ENCODE measurements around the gene TSPAN5.

Gene TSPAN5

GRCh38 chr4:98642991-98643426 is 15.4 kb downstream of the TSPAN5 start:
- no peak for DNase-seq

- no peak for DNase-seq
These were observed 16.3 kb downstream of the TSPAN5 start for GRCh38 chr4:98641906-98642668.

GRCh38 chr4:98641376-98641775 is 17.0 kb downstream of the TSPAN5 start:
- DNase-seq: no peak

GRCh38 chr4:98639523-98639922 is 18.9 kb downstream of the TSPAN5 start:
- DNase-seq: no peak

GRCh38 chr4:98639108-98639507 is 19.3 kb downstream of the TSPAN5 start:
- no peak for DNase-seq

DNA sequence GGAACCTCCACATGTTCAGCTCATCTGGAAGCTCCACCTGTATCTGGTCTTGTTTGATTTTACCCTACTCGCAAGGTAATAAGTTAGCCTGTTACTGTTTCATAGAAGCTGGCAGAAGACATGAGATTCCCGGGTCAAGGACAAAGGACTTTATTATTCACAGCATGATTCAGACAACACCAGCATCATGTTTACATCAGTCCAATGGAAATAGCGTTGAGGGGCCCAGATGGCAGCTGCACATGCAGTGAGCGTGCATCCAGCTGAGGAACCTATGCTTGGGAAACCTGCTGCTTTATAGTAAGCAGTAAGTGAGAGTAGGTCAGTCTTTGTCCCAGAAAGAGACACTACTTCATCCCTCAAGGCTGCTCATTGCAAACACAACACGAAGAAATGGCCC is 19.8 kb downstream of the TSPAN5 start:
- DNase-seq: peak in 2 of 14 donors; percentile 26 to 31

GRCh38 chr4:98634061-98634460 is 24.4 kb downstream of the TSPAN5 start:
- no peak for DNase-seq

DNA sequence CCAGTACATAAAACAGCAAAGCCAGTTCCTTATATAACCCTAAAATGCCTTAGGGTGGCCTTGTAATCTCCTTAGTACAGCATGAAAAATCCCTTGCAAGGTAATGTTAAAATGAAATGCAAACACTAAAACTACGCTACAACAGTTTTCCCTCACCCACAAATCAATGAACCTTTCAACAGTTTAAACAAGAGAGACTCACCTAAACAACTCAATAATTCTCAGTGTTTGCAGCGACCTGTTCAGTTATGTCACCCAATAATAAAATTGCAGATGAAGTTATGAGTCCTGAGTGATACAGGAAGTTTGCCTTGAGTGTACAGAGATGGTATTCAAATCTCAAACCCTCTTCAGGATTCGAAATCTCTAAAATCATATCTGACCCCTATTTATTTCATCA is 25.3 kb downstream of the TSPAN5 start:
- DNase-seq: no peak

GRCh38 chr4:98632258-98632657 is 26.2 kb downstream of the TSPAN5 start:
- no peak for DNase-seq

DNA sequence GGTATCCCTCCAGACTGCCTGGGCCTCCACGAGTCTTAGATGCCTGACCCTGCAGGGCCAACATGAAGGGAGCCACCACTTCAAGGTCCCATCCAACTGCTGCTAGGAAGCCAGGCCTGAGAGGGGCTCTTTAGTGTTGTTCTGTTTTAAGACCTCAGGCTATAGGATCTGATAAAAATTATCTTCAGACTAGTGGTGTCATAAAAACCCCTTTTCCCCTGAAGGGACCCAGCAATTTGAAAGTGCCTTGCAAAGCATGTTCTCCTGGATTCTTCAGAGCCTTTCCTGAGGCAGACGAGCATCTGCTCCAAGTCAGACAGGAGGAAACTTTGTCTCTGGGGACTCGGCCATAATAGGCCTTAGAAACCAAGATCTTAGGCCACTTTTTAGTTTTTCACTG is 26.9 kb downstream of the TSPAN5 start:
- no peak for DNase-seq

GRCh38 chr4:98630737-98631454 is 27.5 kb downstream of the TSPAN5 start:
- DNase-seq: peak in 1 of 14 donors; percentile 66

- DNase-seq: peak in 1 of 14 donors; percentile 87
These were observed 30.7 kb downstream of the TSPAN5 start for GRCh38 chr4:98627531-98628257.

GRCh38 chr4:98626350-98626749 is 32.1 kb downstream of the TSPAN5 start:
- peak in 2 of 14 donors; percentile 64 to 70 for DNase-seq

GRCh38 chr4:98625920-98626319 is 32.5 kb downstream of the TSPAN5 start:
- no peak for DNase-seq

DNA sequence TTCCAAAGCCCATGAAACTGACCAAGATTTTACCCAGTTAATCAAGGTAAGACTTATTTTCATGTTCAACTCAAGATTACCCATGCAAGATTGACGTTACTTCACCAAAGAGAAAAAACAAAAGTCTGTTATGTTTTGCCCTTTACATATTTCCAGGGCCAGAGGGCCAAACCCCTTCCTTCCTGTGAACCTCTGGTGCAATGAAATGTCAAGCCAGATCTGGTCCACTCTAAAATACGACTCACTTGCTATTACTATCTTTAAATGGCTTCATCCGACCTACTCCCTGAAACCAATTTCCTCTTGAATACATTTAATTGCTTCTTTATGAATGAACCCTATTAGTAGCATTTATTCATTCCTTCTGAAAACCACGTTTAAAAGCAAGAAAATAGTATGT is 33.0 kb downstream of the TSPAN5 start:
- no peak for DNase-seq

DNA sequence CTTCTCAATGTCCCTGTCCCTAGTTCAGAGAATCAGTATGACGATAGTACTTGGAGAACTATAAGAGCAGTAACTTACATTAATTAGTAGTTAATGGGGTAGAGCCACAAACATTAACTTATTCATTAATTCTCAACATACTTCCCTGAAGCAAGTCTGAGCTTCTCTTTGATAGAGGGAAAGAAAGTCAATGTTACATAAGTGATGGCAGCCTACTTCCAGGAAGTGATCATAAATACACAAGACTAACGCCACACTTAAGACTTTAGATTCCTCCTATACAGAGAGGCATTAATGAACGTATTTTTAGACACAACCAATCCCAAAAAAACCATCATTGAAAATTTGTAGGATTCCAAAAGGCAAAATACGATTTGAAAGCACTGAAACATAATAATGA is 33.8 kb downstream of the TSPAN5 start:
- DNase-seq: no peak

- DNase-seq: no peak
These were observed 34.3 kb downstream of the TSPAN5 start for GRCh38 chr4:98624144-98624543.

DNA sequence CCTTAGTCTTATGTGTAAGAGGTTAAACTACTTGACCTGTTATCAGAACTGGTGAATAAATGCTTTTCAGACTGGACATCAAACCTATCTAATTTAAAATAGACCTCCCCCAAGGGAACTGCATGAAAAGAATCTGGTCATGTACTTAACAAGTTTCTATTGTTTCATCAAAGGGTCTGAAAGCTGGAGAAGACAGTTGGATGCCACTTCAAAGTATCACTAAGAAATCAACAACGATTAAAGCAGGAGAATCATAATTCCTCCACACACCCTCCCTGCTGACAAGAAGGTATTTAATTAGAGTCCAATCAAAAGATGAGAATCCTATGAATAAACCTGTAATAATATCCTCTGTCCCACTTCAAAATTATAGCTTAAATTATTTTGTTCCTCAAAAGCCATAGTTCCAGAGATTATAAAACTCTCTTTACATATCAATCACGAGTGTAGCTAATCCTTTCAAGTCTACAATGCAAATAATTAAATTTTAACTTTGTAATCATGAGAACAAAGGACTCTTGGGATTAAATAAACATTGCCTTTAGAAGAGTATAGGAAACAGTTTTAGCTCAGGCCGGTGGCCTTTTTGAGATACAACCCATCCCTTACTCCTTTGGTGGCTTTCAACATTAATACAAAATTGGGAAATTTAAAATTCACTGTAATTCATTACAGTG is 35.1 kb downstream of the TSPAN5 start:
- no peak for DNase-seq

DNA sequence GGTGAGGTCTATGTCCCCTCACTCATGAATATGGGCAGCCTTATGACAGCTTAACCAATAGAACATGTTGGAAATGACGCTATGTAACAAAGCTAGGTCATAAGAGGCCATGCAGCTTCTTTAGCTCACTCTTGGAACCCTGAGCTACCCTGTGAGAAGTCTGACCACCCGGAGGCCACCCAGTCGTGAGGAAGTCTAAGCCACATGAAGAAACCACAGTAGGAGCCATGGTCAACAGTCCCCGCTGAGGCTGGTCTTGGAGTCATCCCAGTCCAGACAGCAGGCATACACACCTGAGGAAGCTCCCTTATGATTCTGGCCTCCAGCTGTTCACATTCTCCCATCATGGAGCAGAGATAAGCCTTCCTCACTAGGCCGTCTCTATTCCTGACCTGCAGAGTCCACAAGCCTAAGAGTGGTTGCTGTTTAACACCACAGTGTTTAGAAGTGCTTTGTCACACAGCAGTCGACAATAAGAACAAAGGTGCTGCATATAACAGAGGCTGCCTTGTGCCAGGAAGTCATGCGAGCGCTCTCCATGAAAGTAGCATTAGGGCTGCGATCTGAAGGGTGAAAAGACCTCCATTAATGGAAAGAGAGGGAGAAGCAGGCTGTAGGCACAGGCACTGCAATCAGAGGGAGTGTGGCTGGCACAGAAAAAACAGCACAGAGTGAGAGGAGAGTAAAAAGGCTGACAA is 38.2 kb downstream of the TSPAN5 start:
- peak in 1 of 14 donors; percentile 20 for DNase-seq

GRCh38 chr4:98619180-98619579 is 39.2 kb downstream of the TSPAN5 start:
- DNase-seq: no peak

DNA sequence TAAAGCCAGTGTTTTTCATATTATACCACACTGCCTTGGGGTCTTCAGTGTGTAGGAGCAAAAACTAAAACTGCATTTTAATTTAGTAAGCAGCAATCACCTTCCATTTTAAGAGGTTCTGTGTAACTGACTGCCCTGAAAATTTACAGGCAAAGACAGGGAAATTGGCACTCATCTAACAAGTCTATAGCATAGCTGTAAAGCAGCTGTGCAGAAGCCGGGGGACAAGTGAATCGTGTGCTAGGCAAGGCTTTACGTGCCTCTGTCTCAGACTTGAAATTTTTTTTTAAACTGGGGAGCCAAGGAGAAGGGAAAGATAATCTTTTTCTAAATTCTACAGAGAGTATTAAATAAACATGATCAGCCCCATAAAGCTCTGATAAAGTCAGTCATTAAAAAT is 39.7 kb downstream of the TSPAN5 start:
- DNase-seq: no peak
